ENCODE results near the gene DCTN2.
"Not testable (repeated sequence)": the region's sequence is repeated elsewhere in the genome, so short reads cannot be mapped to it uniquely, and the experiment has no call there.

DCTN2 gene

DNA sequence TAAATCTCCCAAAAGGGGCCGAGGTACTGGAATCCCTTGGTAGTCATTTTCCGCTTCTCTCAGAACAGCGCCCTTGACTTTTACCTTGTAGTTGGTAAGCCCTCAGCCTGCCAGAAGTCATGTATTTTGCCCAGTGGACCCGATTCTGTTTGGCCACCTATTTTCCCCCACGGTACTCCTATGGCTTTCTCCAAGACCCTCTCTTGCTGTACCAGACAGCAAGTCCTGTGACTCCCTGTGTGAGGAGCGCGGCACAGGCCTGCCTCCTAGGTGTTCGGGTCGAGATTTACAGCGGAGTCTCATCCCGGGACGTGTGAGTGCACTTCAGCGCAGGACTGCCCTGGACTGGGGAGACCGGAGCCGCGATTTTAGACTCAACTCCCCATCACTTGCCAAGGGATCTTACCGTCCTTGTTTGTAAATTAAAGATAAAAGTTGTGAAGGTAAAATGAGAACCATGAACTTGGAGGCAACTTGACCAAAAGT, 25.4 kb downstream of the DCTN2 start:
- H3K27me3 ChIP-seq (ENCODE audit: control insufficient read depth, insufficient read depth, low read length), result no peaks in the 10 kb centered on the region
- H3K36me3 ChIP-seq (ENCODE audit: control insufficient read depth, insufficient read depth, low read length), result peaks cover 15% of the 10 kb centered on the region
- H3K4me3 ChIP-seq (ENCODE audit: low read length), result peak overlapping the region; percentile 66
- H3K9me3 ChIP-seq (ENCODE audit: control insufficient read depth, low read length), result no peaks in the 10 kb centered on the region
- H3K4me1 ChIP-seq (ENCODE audit: control insufficient read depth, insufficient read depth, low read length), result peaks cover 55% of the 10 kb centered on the region
- peak overlapping the region; percentile 80 for H3K9ac ChIP-seq (ENCODE audit: low read length)

DNA sequence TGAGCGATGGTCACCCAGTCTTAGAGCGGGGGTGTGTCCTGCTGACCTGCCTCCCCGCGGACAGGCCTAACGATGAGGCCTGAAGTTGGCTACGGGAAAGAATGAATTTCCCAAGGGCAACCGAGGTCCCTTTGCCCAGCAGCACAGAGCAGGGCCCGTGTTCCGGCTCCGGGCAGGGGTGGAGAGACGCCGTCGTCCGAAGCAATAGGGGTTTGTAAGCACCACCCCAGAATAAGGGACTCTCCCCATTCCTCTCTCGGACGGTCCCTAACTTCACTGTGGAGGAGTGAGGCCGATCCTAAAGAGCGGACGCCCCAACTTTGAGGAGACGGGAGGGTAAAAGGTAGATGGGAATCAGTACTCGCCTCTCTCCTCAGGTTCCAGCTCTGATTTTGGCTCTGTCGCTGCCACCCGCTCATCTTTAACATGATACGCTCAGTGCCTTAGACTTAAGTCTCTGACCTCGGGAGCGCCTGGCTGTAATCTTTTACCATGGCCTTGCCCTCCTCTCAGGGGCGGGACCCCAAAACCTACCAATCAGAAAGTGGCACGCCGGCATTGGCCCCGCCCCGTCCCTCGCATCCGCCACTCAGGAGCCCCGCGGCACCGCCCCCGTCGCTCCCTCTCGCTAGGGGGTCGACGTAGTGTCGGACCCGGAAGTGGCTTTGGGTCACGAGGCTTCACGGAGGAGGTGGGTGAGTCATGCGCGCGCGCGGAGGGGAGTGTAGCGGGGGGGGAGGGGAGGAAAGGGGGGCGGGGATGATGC, 26.8 kb downstream of the DCTN2 start, which contains the start of gene DDIT3:
Gene DDIT3, minus strand, starts transcription at position 462 of the 766 bp plus-strand sequence. CDS start 3,108 bp downstream, outside the sequence.
- no peaks in the 10 kb centered on the region for H3K27me3 ChIP-seq (ENCODE audit: control insufficient read depth, insufficient read depth, low read length)
- H3K4me3 ChIP-seq (ENCODE audit: low read length), result peak within 1 kb of the TSS; percentile 90
- H3K9me3 ChIP-seq (ENCODE audit: control insufficient read depth, low read length), result no peaks in the 10 kb centered on the region
- H3K9ac ChIP-seq (ENCODE audit: low read length), result peak within 1 kb of the TSS; percentile 90
- peaks cover 48% of the 10 kb centered on the region for H3K4me1 ChIP-seq (ENCODE audit: control insufficient read depth, insufficient read depth, low read length)
- H3K36me3 ChIP-seq (ENCODE audit: control insufficient read depth, insufficient read depth, low read length), result peaks cover 16% of the 10 kb centered on the region

GRCh38 chr12:57519796-57520052, 27.3 kb downstream of the DCTN2 start:
- Histone ChIP-seq H3K27me3 (ENCODE audit: control insufficient read depth, insufficient read depth, low read length) (no peaks in the 10 kb centered on the region), H3K9me3 (ENCODE audit: control insufficient read depth, low read length) (no peaks in the 10 kb centered on the region), H3K4me1 (ENCODE audit: control insufficient read depth, insufficient read depth, low read length) (peaks cover 43% of the 10 kb centered on the region), H3K36me3 (ENCODE audit: control insufficient read depth, insufficient read depth, low read length) (peaks cover 17% of the 10 kb centered on the region), H3K4me3 (ENCODE audit: low read length) (peak overlapping the region; percentile 90), H3K9ac (ENCODE audit: low read length) (peak overlapping the region; percentile 90)

DNA sequence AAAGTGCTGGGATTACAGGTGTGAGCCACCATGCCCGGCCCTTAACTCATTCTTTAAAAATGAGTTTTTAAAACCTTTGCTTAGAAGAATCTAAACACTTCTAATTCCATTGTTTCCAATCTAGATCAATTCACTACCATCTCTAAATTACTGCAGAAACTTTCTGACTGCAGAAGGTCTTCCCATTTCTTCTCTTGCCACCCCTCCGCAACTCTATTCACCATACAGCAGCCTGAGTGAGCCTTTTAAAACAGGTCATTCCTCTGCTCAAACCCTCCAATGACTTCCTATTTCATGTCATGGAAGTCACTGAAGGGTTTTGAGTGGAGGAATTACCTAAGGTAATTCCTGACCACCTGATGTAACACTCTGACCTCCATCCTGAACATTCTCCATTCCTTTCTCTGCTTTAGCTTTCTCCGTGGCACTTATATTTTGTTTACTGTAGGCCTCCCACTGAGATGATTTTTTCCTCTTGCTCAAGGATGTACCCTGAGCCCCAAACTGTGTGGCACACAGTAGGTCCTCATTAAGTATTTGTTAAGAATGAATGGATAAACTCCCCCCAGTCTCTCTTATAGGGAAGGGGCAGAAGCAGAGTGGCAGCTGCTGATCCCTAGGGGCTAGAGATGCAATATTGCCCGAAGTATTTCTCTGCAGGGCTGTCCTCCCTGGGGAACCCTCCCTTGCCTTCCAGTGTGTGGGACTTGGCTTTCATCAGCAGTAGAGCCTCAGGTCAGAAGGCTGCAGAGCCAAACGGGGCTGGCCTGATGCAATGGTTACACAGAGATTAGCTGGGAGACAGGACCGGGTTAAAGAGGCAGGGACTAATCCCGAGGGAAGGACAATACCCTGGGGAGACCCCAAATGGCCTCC, 27.8 kb downstream of the DCTN2 start:
- peaks cover 37% of the 10 kb centered on the region for H3K4me1 ChIP-seq (ENCODE audit: control insufficient read depth, insufficient read depth, low read length)
- peak overlapping the region; percentile 90 for H3K4me3 ChIP-seq (ENCODE audit: low read length)
- no peaks in the 10 kb centered on the region for H3K27me3 ChIP-seq (ENCODE audit: control insufficient read depth, insufficient read depth, low read length)
- peaks cover 18% of the 10 kb centered on the region for H3K36me3 ChIP-seq (ENCODE audit: control insufficient read depth, insufficient read depth, low read length)
- H3K9me3 ChIP-seq (ENCODE audit: control insufficient read depth, low read length), result no peaks in the 10 kb centered on the region
- peak overlapping the region; percentile 90 for H3K9ac ChIP-seq (ENCODE audit: low read length)

- Histone ChIP-seq H3K4me3 (ENCODE audit: low read length) (peak overlapping the region; percentile 90), H3K36me3 (ENCODE audit: control insufficient read depth, insufficient read depth, low read length) (peaks cover 18% of the 10 kb centered on the region), H3K9me3 (ENCODE audit: control insufficient read depth, low read length) (no peaks in the 10 kb centered on the region), H3K27me3 (ENCODE audit: control insufficient read depth, insufficient read depth, low read length) (no peaks in the 10 kb centered on the region), H3K4me1 (ENCODE audit: control insufficient read depth, insufficient read depth, low read length) (peaks cover 30% of the 10 kb centered on the region), H3K9ac (ENCODE audit: low read length) (peak overlapping the region; percentile 90)
Observed at GRCh38 chr12:57518176-57518919, 28.6 kb downstream of the DCTN2 start.

DNA sequence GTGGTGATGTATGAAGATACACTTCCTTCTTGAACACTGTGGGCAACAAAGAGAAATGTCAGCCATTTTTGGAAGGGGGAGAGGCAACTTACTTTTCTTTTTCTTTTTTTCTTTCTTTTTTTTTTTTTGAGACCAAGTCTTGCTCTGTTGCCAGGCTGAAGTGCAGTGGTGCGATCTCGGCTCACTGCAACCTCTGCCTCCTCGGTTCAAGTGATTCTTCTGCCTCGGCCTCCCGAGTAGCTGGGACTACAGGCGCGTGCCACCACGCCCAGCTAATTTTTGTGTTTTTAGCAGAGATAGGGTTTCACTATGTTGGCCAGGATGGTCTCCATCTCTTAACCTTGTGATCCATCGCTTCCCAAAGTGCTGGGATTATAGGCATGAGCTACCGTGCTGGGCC, 29.3 kb downstream of the DCTN2 start:
- not testable (repeated sequence) for H3K4me3 ChIP-seq (ENCODE audit: low read length); H3K9ac ChIP-seq (ENCODE audit: low read length); H3K9me3 ChIP-seq (ENCODE audit: control insufficient read depth, low read length); H3K27me3 ChIP-seq (ENCODE audit: control insufficient read depth, insufficient read depth, low read length)
- H3K4me1 ChIP-seq (ENCODE audit: control insufficient read depth, insufficient read depth, low read length), result peaks cover 30% of the 10 kb centered on the region
- peaks cover 18% of the 10 kb centered on the region for H3K36me3 ChIP-seq (ENCODE audit: control insufficient read depth, insufficient read depth, low read length)

GRCh38 chr12:57517187-57517586, 29.8 kb downstream of the DCTN2 start:
- H3K9ac ChIP-seq (ENCODE audit: low read length), result no peak overlapping the region
- H3K4me3 ChIP-seq (ENCODE audit: low read length), result no peak overlapping the region
- H3K36me3 ChIP-seq (ENCODE audit: control insufficient read depth, insufficient read depth, low read length), result peaks cover 18% of the 10 kb centered on the region
- H3K4me1 ChIP-seq (ENCODE audit: control insufficient read depth, insufficient read depth, low read length), result peaks cover 28% of the 10 kb centered on the region
- H3K9me3 ChIP-seq (ENCODE audit: control insufficient read depth, low read length), result no peaks in the 10 kb centered on the region
- H3K27me3 ChIP-seq (ENCODE audit: control insufficient read depth, insufficient read depth, low read length), result no peaks in the 10 kb centered on the region

DNA sequence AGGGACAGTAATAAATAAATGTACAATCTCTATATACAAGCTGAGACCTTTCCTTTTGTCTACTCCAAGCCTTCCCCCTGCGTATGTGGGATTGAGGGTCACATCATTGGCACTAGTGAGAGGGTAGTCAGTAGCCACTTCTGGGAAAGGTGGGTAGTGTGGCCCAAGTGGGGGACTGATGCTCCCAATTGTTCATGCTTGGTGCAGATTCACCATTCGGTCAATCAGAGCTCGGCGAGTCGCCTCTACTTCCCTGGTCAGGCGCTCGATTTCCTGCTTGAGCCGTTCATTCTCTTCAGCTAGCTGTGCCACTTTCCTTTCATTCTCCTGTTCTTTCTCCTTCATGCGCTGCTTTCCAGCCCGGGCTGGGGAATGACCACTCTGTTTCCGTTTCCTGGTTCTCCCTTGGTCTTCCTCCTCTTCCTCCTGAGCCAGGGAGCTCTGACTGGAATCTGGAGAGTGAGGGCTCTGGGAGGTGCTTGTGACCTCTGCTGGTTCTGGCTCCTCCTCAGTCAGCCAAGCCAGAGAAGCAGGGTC, 30.3 kb downstream of the DCTN2 start:
- Histone ChIP-seq H3K36me3 (ENCODE audit: control insufficient read depth, insufficient read depth, low read length) (peaks cover 18% of the 10 kb centered on the region), H3K4me1 (ENCODE audit: control insufficient read depth, insufficient read depth, low read length) (peaks cover 22% of the 10 kb centered on the region), H3K9me3 (ENCODE audit: control insufficient read depth, low read length) (no peaks in the 10 kb centered on the region), H3K9ac (ENCODE audit: low read length) (no peak overlapping the region), H3K4me3 (ENCODE audit: low read length) (no peak overlapping the region), H3K27me3 (ENCODE audit: control insufficient read depth, insufficient read depth, low read length) (no peaks in the 10 kb centered on the region)

DNA sequence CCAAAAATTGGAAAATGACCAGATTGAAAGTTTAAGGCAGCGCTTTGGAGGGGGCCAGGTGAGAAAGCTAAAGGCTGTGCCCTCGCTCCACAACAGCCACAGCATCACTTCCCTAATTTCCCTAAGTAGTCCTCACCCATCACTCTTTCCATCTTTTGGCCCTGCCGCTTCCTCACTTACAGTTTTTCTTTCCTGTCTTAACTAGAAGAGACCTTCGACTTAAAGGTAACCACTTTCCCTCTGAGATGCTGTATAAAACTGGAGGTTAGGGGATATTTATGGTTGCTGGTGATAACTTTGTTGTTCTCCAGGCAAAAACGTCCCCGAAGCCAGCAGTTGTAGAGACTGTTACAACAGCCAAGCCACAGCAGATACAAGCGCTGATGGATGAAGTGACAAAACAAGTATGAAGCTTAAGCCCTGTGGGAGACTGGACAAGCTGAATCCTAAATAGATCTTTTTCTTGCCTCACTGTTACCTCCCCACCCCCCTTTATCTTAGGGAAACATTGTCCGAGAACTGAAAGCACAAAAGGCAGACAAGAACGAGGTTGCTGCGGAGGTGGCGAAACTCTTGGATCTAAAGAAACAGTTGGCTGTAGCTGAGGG, 31.0 kb downstream of the DCTN2 start:
- Histone ChIP-seq H3K36me3 (ENCODE audit: control insufficient read depth, insufficient read depth, low read length) (peaks cover 18% of the 10 kb centered on the region), H3K9ac (ENCODE audit: low read length) (no peak overlapping the region), H3K9me3 (ENCODE audit: control insufficient read depth, low read length) (no peaks in the 10 kb centered on the region), H3K4me1 (ENCODE audit: control insufficient read depth, insufficient read depth, low read length) (peaks cover 16% of the 10 kb centered on the region), H3K27me3 (ENCODE audit: control insufficient read depth, insufficient read depth, low read length) (no peaks in the 10 kb centered on the region), H3K4me3 (ENCODE audit: low read length) (no peak overlapping the region)

GRCh38 chr12:57515408-57515933, 31.5 kb downstream of the DCTN2 start:
- peaks cover 18% of the 10 kb centered on the region for H3K36me3 ChIP-seq (ENCODE audit: control insufficient read depth, insufficient read depth, low read length)
- no peak overlapping the region for H3K4me3 ChIP-seq (ENCODE audit: low read length)
- peaks cover 14% of the 10 kb centered on the region for H3K4me1 ChIP-seq (ENCODE audit: control insufficient read depth, insufficient read depth, low read length)
- H3K9ac ChIP-seq (ENCODE audit: low read length), result no peak overlapping the region
- no peaks in the 10 kb centered on the region for H3K9me3 ChIP-seq (ENCODE audit: control insufficient read depth, low read length)
- H3K27me3 ChIP-seq (ENCODE audit: control insufficient read depth, insufficient read depth, low read length), result no peaks in the 10 kb centered on the region

DNA sequence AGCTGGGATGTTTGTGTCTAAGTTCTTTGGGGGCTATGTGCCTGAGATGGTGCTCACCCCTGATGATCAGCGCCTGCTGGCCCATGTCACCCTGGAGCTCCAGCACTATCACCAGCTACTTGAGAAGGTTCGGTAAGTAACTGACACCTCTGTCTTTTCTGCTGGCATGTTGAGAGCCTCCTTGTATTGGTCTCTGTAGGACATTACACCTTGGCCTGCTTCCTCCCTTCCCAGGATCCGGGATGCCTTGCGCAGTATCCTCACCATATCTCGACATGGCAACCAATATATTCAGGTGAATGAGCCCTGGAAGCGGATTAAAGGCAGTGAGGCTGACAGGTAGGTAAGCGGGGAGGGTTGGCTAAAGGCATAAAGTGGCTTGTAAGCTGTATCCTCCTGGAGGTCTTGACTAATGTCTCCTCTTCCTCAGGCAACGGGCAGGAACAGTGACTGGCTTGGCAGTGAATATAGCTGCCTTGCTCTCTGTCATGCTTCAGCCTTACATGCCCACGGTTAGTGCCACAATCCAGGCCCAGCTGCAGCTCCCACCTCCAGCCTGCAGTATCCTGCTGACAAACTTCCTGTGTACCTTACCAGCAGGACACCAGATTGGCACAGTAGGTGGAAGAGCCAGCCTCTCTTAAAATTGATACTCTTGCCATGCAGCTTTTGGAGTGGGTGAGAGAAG, 32.1 kb downstream of the DCTN2 start:
- H3K27me3 ChIP-seq (ENCODE audit: control insufficient read depth, insufficient read depth, low read length), result no peaks in the 10 kb centered on the region
- H3K4me1 ChIP-seq (ENCODE audit: control insufficient read depth, insufficient read depth, low read length), result peaks cover 14% of the 10 kb centered on the region
- no peaks in the 10 kb centered on the region for H3K9me3 ChIP-seq (ENCODE audit: control insufficient read depth, low read length)
- H3K4me3 ChIP-seq (ENCODE audit: low read length), result no peak overlapping the region
- H3K36me3 ChIP-seq (ENCODE audit: control insufficient read depth, insufficient read depth, low read length), result peaks cover 18% of the 10 kb centered on the region
- no peak overlapping the region for H3K9ac ChIP-seq (ENCODE audit: low read length)
